ENCODE results near the gene ITGA4. TPM values are rescaled to one million over a fixed set of nuclear protein-coding genes. Genes with fewer than 3 reads are reported as not detected.

The ITGA4 gene
- total and polyA plus RNA-seq, 2 of the 13 experiments (the other 11 are each of a cell fraction or from before 2014, with no cell fraction given), result not detected

DNA sequence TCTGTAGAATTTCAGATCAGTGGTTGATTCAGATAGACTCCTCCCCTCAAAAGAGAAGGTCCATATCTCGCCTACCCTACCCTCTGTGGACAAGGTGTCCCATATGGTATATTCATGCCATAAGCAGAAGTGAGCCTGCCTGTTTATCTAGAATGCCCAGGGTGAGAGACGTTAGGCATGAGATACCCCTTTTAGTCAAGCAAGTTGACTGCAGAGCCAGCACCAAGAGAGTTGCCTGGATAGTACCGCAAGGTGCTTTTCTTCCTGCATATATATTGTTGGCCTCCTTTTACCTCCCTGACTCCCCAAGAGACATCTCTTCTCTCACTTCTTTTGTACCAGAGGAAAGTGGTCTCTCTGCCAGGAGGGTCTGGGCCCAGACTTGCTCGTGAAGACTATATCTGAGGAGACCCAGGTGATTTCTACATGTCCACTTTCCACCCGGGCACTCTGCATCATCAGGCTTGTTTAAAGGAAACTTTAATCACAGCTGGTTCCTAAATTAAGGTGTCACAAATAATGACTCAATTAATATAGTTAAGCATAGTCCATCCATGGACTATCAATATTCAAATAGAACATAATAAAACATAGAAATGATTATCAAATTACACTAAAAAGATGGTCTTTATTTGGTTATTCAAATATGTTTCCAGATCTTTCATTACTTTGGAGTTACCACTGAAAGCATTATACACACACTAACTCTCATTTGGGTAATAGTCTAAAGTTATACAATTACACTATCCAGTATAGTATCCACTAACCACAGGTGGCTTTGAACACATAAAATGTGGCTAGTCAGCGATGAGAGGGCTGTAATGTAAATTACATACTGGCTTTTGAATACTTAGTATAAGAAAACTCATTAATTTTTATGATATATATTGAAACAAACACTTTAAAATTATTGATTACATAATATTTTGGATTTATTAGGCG, 4.1 kb downstream of the ITGA4 start:
- ChIA-PET POLR2A (no interaction called here), CTCF (ENCODE audit: low intra/inter-chr PET ratio, low total read pairs) (no interaction called here)
- no peak for TF ChIP-seq PHB2 (IDR thresholded peaks at IDR 0.05; ENCODE audit: partially characterized antibody)
- Histone ChIP-seq H3K27me3 (ENCODE audit: control insufficient read depth in 1 of 2, insufficient read depth in 2 of 2, low read length in 2 of 2) (peaks cover 0 to 18% of the 10 kb centered on the region in 2 experiments; a peak in 2 of 5 replicates), H3K36me3 (replicated peaks in 1 of 2; ENCODE audit: control insufficient read depth in 1 of 2, insufficient read depth in 2 of 2, low read length in 2 of 2) (no peaks in the 10 kb centered on the region), H3K9me3 (ENCODE audit: low read length) (no peaks in the 10 kb centered on the region), H3K27ac (ENCODE audit: extremely low read length, insufficient read depth, low read length) (no peak overlapping the region), H3K4me1 (ENCODE audit: insufficient read depth, low read length) (no peaks in the 10 kb centered on the region), H3K9ac (ENCODE audit: insufficient read depth, low read depth, low read length) (no peak overlapping the region), H3K4me3 (replicated peaks in 1 of 3; ENCODE audit: insufficient read depth in 1 of 3, low read depth in 2 of 3, low read length in 3 of 3) (no peak overlapping the region), H3K4me2 (ENCODE audit: low read depth, low read length) (no peak overlapping the region), H2AFZ (ENCODE audit: low read length) (no peak overlapping the region), H3K79me2 (ENCODE audit: insufficient read depth, low read length) (no peaks in the 10 kb centered on the region), H4K20me1 (ENCODE audit: insufficient read depth, low read length) (no peaks in the 10 kb centered on the region)
- no peak for FAIRE-seq
- in situ Hi-C loops (cut with HindIII; ENCODE audit: extremely low pct_ligation_motif_present, low pct_unique_long_range_greater_than_20kb) (loop anchor here (10.0 kb wide), 2 partner anchors 357 to 1337 kb away; no protein-coding TSS in a partner anchor), intact Hi-C loops (cut with micrococcal nuclease; ENCODE audit: unreplicated experiment) (no loop called here)
- BruUV-seq (replicated peaks), result no TSS peak
- DNase-seq (ENCODE audit: low spot score), result no peak
- 14% methylated on average over 7 of the region's 7 CpGs for WGBS (ENCODE audit: low lambda C conversion rate)
- no peak for ATAC-seq

DNA sequence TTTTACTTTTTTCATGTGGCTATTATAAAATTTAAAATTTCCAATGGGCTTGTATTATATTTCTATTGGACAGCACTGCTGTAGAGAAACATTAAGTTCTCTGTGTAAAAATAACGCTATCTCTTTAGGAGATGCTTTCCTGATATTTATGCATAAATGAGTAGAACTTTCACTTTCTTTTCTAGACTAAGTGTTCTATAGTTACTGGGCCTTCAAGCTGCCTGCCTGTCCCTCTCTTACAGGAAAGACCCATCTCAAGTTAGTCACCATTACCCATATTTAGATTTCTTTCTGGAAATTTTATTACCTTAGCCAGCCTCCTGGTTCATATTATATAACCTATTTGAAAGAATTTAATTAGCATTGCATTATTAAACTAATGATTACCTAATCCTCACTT, 4.8 kb downstream of the ITGA4 start:
- WGBS (ENCODE audit: low lambda C conversion rate), result 4% methylated on average over 1 of the region's 1 CpG
- no peaks in the 10 kb centered on the region for H3K9me3 ChIP-seq (ENCODE audit: low read length)
- H3K4me3 ChIP-seq (replicated peaks in 1 of 3; ENCODE audit: insufficient read depth in 1 of 3, low read depth in 2 of 3, low read length in 3 of 3), result no peak overlapping the region
- TF ChIP-seq ZNF598 (CRISPR knock-in tag; IDR thresholded peaks at IDR 0.05; ENCODE audit: borderline replicate concordance), result no peak
- no peak for TF ChIP-seq NFIC (IDR thresholded peaks at IDR 0.05; ENCODE audit: low read length)
- no peak for TF ChIP-seq ZNF792 (CRISPR knock-in tag; IDR thresholded peaks at IDR 0.05)
- no peak for TF ChIP-seq ZNF160 (CRISPR knock-in tag; IDR thresholded peaks at IDR 0.05)
- TF ChIP-seq ZNF749 (CRISPR knock-in tag; IDR thresholded peaks at IDR 0.05; ENCODE audit: borderline replicate concordance), result no peak
- TF ChIP-seq FOXA3 (CRISPR knock-in tag; IDR thresholded peaks at IDR 0.05), result no peak
- TF ChIP-seq ZFP36 (IDR thresholded peaks at IDR 0.05; ENCODE audit: borderline replicate concordance, low read depth, low read length, partially characterized antibody), result no peak
- TF ChIP-seq ZNF720 (CRISPR knock-in tag; IDR thresholded peaks at IDR 0.05), result no peak
- H3K36me3 ChIP-seq (replicated peaks in 1 of 2; ENCODE audit: control insufficient read depth in 1 of 2, insufficient read depth in 2 of 2, low read length in 2 of 2), result no peaks in the 10 kb centered on the region
- intact Hi-C loops (cut with micrococcal nuclease; ENCODE audit: unreplicated experiment) (no loop called here), in situ Hi-C loops (cut with HindIII; ENCODE audit: extremely low pct_ligation_motif_present, low pct_unique_long_range_greater_than_20kb) (loop anchor here (10.0 kb wide), 2 partner anchors 357 to 1337 kb away; no protein-coding TSS in a partner anchor)
- no peak for DNase-seq (ENCODE audit: low spot score)
- H3K27ac ChIP-seq (ENCODE audit: extremely low read length, insufficient read depth, low read length), result no peak overlapping the region
- H3K9ac ChIP-seq (ENCODE audit: insufficient read depth, low read depth, low read length), result no peak overlapping the region
- CTCF ChIA-PET (ENCODE audit: low intra/inter-chr PET ratio, low total read pairs), result no interaction called here
- no TSS peak for BruUV-seq (replicated peaks)
- no peak for FAIRE-seq
- H3K4me2 ChIP-seq (ENCODE audit: low read depth, low read length), result no peak overlapping the region
- peaks cover 0 to 14% of the 10 kb centered on the region in 2 experiments; a peak in 2 of 5 replicates for H3K27me3 ChIP-seq (ENCODE audit: control insufficient read depth in 1 of 2, insufficient read depth in 2 of 2, low read length in 2 of 2)
- ATAC-seq, result no peak
- no peaks in the 10 kb centered on the region for H3K4me1 ChIP-seq (ENCODE audit: insufficient read depth, low read length)
- no peaks in the 10 kb centered on the region for H4K20me1 ChIP-seq (ENCODE audit: insufficient read depth, low read length)
- H2AFZ ChIP-seq (ENCODE audit: low read length), result no peak overlapping the region
- no peaks in the 10 kb centered on the region for H3K79me2 ChIP-seq (ENCODE audit: insufficient read depth, low read length)
- POLR2A ChIA-PET, result no interaction called here

Measured in HepG2 (cell line).